HG03558 (cell line): ENCODE results near the gene NUDCD3.

Source experiments
- ATAC-seq: cut with Tn5 transposase; IDR thresholded peaks from one replicate; pipeline ENCODE4 v1.9.1; 2021; ENCODE audit warnings: moderate number of reproducible peaks; ENCODE audit not compliant: unreplicated experiment; ENCODE audit errors: extremely low read depth

Gene NUDCD3

DNA sequence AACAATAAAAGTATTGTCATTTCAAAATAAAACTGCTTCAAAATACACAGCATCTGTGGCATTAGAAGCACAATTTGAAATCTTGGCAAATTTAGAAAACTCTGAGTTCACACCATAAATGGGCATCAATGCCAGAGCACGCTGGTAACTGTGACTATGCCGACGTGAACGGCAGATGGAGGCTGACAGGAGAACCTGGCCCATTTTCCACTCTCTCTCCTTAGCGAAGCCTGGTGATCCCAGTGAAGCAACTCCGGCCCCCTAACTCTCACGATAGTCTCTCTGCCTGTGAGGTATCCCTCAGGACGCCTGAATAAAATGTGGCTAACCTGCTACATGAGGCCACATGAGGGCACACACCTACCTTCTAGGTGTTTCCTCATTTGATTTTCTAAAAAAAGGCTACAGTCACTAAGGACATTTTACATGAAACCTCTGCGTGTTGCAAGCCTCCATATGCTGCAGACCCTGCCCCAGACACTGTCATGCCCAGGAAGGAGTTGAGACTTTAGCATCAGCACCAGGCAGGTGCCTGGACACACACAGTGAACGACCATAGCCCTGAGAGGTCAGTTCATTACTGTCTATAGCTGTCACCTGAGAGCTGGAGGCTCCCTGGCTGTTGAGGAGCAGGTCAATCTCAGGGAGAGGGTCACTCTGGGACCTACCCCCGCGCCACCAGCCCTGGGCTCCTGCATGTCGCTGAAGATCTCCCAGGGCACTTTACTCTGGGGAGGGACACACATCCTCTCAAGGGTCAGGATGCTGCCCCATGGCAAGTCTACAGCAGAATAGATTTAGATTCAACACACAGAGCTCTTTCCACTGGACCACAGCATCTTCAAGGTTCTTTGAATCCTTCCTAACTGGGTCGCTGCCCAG, 102.1 kb downstream of the NUDCD3 start:
- no peak for ATAC-seq

DNA sequence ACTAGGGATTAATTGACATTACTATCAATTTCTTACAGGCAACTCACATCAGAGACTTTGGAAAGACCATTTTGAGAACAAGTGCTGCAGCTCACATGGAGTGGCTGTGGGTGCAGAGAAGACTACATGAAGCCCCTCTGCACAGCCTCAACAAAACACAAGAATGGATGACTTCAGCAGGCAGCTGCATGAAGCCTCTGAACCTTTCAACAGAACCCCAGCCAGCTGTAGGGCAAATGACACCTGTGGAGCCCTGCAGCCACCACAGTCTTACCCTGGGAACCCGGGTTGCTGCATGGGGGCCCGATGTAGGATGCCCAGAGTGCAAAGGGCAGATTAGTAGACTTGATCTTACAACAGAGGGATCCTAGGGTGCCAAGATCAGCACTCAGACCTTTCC, 103.1 kb downstream of the NUDCD3 start:
- no peak for ATAC-seq

DNA sequence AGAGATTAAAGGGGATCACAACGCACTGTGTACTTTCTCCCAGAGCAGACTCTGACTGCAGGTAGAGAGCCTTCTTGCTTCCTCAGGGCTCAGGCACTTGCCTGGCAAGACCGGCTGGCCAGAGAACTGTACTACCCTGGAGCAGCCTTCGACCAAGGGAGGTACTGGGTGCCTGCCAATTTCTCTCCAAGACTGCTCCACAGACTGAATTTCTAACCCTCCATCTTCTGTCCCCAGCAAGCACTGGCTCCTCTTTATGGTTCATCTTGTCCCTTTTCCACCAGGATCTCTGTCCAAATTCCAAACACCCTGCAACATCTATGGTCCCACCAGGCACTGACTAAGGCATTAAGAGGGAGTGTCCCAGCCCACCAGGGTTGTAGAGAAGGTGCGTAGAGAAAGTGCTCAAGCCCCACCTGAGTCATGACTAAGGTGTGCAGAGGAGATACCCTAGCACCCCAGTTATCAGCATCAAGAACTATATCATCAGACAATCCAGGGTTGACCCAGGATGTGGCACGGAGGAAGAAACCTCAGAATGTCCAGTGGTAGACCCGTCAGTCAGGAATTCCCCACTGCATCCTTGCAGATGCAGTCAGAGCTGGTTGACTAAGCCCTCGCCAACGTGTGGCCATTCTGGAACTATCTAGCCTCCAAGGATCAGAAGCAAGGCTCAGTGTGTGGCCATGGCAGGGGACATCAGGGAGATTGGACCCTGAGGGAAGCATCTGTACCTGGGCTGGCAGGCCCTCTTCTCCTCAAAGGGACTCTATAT, 104.1 kb downstream of the NUDCD3 start:
- no peak for ATAC-seq

DNA sequence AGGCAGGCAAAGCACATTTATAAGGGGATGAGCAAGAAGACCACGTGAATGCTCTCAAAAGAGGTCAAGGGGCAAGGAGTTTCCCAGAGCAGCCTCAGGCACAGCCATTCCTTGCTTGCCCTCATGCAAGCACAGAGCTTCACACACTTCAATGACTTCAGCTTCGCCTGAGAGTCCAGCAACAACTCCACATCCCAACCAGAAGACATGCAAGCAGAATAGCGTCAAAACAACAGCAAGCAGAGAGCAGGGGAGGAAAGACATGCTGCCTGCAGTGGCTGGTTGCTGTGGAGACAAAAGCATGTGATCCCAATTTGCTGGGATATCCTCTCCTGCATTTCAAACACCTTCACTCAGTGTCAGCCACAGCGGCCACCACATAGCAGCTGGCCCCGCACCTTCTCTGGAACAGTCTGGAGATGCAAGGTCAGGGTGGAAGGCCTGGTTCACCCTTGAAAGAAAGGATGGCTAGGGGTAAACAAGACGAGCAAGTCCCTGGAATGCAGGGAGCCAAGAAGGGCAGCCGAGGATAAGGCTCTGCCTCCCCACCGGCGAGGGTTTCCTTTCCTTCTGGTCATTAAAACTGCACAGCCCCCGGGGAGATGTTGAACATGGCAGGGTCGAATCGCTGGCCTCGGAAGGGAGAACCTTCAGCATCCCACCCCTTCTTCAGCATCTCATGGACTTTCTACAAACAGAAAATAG, 104.9 kb downstream of the NUDCD3 start:
- no peak for ATAC-seq

DNA sequence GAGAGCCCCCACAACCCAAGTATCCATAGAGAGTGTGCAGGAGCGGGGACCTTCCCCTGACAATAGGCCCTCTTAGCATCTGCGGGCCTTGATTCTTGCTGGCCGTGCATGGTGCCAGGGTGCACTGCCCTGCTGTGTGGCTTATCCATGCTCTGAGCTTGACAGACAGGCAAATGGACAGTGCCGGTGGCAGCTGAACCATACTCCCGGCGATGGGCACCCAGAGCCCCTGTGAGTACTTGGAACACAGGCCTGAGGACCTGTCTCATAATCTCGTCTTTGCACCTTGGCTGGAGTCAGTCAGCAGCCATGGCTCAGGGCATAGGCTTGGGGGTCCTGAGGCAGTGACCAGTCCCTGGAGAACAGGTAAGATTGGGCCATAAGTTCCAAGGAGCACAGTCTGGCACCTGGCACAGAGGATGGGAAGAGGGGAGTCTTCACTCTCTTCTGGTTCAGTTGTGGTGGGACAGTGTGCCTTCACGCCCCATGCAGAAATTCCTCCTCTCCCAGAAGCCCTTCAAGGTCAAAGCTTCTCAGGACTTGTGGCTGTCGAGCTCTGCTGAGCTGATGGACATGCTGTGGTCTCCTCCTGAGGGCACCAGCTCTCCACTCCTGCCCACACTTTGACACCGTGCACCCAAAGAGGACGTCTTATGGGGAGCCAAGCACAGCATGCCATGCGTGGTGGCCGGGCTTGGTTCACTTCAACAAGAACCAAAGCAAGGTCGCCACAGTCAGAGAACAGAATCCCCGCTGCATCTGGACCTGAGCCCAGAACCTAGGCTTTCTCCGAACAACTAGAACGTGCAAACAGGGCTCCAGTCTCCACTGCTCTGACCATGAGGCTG, 105.6 kb downstream of the NUDCD3 start:
- ATAC-seq = no peak

DNA sequence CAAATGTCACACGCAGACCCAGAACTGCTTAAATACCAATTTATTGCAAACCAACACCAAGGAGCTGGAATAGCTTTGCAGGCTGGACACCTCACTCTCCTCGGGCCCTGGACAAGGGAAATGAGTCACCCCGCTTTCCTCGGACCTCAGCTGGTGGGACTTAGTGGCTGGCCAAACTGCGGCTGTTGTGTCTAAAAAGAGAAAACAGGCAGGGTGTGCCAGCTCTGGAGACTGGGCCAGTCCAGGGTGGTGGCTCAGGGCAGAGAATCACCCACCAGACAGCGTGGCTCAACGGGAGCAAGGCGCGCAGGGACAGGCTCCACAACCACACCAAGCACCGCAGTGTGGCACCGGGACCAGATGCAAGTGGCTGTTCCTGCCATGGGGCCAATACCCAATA, 106.9 kb downstream of the NUDCD3 start:
- ATAC-seq = no peak

DNA sequence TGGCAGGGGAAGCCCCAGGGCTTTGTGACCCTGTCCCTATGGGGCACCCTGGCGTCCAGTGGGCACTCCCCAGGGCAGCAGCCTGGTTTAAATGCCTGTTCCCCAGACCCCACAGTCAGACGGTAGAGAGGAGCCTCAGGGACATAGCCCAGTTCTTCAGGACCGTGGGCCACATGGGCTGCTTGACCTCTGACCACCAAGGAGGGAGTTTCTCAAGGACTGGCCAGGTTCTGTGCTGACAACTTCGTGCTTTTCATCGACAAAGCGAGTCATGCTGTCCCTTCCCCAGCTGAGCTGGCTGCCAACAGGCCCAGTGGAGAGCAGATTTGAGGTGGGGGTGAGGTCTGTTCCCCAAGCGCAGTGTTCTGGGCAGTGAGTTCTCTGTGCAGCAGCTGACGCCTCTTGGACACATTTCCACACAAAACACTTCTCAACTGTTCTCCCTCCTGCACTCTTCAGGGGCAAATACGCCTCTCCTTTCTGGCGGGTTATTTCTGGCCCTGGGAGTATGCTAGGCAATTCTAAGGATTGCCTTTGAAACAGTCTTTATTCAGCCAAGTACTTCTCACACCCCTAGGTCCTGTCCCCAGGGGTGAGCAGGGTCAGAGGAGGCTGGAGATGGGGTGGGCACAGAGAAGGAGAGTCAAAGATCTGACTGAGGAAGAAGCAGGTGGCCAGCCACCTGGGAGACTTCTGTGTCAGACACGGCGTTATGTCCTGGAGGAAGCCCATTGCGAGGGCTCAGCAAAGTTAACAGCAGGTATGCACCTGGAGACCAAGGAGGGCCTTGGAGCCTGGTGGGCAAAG, 107.8 kb downstream of the NUDCD3 start:
- no peak for ATAC-seq

DNA sequence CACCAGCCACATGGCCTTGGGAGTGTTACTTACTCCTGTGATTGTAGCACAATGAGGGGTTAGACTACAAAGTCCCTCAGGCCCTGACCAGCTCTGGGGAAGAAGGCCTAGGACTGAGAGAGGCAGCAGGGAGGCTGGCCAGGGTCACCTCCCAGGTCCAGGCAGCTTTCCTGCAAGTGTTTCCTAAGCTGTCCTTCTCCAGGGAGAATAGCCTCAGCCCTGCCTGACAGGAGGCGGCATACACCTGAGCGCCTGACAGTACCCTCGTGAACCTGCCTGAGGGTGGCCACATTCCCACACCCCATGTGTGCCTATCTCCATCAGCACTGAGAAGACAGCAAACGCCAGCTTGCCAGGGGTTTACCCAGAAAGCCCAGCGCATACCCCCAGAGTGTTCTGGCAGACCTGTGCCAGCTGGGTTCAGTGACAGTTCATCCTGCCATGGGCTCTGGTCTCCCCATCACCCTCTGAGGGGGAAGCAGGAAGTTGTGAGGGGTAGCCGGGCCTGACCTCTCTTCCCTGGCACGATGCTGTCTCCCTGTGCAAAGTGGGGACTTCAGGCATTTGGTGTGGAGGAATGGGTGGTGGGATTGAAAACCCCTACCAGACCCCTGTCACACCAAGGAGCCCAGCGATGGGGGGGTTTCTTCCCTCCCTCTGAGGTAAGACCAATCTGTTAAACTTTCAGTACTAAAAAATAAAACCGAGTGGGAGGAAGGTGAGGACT, 108.8 kb downstream of the NUDCD3 start:
- no peak for ATAC-seq

DNA sequence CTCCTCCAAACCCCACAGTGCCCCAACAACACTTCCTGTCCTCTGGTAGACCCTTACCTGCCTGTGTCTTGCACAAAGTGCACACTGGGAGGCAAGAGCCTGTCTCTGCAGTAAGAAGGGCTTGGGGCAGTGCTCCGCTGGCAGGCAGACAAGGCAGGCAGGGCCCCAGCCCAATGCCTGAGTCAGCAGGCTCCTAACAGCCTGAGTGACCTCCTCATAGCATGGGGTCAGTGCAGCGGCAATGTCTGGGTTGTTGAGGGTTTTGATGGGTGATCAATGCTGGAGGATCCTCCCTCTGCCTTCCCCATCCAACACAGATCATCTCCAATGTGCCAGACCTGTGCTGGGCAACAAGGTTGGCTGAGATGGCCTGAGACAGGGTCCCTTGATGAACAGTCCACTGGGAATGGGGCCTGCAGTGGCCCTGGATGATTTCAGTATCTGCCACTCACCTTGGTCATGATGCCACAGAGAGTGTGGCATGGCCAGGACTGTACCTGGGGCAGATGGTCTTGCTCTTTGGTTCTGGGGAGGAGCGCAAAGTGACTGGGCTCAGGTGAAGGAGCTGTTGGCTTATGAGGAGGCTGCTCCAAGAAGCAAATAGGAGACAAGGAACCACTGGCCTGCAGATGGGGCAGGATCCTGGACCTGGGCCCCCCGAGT, 109.5 kb downstream of the NUDCD3 start:
- ATAC-seq = no peak

DNA sequence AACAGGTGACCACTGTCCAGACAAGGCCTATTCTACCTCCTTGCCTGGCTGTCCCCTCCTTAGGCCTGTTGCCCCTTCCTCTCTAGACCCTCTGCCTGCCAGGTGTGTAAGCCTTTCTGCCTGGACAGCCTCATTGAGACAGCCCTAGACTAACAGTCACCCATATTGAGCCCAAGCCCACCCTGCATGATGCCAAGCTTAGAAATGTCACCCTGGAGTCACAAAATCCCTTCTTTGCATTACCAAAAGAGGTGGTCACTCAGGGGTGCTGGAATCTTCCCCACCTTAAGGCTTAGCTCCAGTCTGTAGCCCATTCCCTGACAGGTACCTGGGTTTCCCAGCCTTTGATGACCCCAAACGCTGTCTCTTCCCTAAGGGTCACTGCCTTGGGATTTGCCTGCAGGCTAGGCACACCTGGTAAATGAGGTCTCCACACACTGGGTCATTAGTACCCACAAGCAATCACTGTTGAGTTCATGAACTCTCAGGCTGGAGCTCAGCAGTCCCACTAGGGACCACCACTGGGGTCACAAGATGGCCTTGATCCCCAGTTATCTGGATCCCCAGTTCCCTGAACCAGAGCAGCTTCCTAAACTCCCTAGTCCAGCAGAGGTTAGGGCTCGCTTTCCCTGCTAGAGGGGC, 110.1 kb downstream of the NUDCD3 start:
- ATAC-seq = no peak

DNA sequence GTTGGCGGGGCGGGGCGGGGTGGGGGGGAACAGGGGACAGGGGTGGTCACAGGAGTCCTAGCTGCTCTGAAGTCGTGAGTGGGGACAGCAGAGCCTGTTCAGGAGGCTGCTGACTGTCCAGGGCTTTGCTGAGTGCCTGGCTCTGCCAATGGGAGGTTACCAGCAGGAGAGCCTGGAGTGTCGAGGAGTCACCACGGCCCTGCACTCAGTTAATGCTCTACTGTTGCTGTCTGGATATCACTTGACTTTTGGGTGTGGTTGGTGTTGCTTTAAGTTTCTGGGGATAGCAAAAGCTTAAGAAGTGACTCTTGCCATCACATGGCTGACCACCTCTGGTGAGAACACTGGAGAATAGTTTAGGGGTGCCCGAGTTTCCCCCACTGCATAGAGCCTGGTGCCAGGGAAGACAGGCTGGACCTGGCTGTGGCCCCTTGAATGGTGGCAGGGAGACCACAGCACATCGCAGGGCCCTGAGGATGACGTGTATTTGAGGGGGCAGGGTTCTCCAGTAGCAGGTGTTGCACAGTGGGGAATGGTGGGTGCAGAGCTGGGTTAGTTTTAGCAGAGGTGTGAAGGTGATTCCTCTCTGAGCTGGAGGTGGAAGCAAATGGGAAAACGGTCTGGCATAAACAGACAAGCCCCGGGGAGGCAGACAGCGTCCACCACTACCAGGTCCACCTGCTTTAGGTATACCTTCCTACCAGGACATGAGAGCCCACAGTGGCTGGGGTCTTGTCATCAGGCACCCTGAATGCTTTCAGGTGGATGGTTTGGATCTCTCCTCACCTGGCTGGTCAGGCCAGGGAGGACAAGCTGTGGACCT, 110.9 kb downstream of the NUDCD3 start:
- no peak for ATAC-seq

DNA sequence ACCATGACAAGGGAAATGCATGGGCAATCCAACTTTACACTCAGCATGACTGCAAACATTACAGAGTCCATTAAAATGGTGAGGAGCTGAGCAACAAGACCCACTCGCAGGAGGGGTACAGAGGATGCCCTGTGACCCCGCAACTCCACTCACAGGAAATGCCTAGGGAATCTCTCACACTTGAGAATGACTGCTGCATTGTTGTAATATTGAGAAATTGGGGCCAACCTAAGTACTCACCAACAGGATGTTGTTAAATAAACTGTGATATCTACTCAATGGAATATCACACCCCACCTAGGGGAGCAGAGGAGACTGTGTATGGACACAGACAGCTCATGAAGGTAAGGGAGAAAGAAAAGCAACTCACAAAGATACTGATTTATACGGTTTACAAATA, 111.7 kb downstream of the NUDCD3 start:
- ATAC-seq = no peak

DNA sequence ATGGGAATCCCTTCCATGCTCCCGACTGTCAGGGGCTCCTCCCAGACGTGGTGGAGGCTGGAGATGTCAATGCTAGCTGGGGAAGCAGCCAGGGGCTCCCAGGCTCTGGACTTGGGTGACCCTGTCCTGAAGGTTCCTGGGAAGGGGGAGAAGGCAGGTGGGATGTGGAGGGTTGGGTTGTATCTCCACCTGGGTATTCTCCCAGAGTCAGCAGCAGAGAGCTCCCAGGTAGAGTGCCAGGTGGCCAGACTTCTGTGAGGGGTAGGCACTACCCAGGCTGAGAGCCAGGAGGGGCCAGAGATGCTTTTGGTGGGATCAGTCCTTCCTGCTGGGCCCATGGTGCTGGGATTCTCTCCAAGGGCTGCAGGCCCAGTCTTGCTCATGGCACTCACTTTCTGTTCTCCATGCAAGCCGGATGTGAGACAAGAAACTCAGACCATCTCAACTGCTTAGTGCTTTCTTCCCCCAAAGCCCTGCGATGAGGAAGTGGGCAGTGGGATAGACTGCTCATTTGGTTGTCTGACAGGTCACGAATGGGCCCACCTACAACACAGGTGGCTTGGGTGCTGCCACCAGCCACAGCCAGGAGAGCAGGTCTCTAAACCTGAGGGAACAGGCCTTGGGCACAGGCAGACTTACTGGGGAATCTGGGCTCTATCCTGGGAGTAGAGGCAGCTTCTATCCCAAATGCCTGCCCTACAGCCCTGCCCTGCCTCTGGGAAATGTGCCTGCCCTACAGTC, 112.6 kb downstream of the NUDCD3 start:
- ATAC-seq = no peak

DNA sequence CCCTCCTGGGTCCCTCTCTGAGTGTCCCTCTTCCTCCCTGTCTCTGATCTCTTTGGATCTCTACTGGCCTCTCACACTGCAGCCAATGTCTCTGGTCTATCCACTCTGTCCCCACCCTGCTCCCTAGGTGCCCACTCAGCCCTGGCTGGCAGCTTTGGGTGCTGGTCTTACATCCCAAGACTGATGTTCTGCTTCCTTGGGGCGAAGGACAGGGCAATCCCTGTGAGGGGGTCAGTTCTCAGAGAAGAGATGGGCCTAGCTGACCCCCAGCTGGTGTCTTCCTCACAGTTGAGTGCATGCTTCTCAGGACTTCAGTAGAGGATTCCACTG, 113.4 kb downstream of the NUDCD3 start:
- ATAC-seq = no peak

DNA sequence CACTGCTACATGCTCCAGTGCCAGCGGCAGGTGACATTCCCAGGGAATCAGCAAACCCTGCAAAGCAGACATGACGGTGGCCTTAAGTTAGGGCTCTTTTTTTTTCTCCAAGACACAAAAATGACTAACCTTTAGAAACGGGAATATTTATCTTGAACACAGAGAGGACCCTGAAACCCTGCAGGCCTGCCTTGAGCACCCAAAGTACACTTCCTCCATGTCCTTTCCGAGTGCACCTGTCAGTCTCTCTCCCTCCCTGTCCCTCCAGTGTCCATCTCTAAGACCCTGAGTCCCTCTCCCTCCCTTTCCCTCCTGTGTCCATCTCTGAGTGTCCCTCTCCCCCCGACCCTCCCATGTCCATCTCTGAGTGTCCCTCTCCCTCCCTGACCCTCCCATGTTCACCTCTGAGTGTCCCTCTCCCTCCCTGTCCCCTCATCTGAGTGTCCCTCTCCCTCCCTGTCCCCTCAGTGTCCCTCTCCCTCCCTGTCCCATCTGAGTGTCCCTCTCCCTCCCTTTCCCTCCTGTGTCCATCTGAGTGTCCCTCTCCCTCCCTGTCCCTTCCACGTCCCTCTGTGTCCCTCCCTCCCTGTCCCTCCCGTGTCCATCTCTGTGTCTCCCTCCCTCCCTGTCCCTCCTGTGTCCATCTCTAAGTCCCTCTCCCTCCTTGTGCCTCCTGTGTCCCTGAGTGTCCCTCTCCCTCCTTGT, 113.9 kb downstream of the NUDCD3 start:
- no peak for ATAC-seq

DNA sequence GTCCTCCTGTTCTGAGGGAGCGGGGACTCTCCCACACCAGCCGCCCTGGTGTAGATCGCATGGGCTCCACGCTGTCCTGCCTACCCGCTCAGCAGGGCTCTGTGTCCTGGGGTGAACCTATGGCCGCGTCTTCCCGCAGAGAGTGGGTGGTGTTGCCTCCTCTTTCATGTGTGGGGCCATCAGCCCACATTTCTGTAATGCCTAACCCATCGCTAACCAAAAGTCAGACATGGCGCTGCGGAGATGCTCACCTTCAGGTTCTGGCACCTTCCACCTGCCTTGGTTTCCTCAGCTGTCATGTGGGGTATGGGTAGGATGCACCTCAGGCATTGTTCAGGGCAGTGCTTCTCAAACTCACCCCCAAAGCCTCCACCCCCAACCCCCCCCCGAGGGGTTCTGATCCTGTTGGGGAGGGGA, 114.5 kb downstream of the NUDCD3 start:
- no peak for ATAC-seq
